ENCODE measurements around the gene LILRA1.
"Not testable (repeated sequence)": the region's sequence is repeated elsewhere in the genome, so short reads cannot be mapped to it uniquely, and the experiment has no call there.

The LILRA1 gene

GRCh38 chr19:54578268-54578667 lies 15.2 kb upstream of the LILRA1 start:
- DNase-seq = not testable (repeated sequence)

- DNase-seq = no peak
Measured at GRCh38 chr19:54586397-54586796, 7.0 kb upstream of the LILRA1 start.

DNA sequence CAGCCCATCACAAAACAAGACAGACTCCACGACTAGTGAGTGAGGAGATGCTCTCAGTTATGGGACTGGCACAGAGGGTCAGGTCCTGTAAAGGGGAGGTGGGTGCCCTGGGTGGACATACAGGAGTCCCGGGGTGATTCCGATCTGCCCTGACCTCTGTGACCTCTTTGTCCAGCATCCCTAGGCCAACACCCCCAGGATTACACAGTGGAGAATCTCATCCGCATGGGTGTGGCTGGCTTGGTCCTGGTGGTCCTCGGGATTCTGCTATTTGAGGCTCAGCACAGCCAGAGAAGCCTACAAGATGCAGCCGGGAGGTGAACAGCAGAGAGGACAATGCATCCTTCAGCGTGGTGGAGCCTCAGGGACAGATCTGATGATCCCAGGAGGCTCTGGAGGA lies 6.4 kb upstream of the LILRA1 start:
- no peak for DNase-seq

DNA sequence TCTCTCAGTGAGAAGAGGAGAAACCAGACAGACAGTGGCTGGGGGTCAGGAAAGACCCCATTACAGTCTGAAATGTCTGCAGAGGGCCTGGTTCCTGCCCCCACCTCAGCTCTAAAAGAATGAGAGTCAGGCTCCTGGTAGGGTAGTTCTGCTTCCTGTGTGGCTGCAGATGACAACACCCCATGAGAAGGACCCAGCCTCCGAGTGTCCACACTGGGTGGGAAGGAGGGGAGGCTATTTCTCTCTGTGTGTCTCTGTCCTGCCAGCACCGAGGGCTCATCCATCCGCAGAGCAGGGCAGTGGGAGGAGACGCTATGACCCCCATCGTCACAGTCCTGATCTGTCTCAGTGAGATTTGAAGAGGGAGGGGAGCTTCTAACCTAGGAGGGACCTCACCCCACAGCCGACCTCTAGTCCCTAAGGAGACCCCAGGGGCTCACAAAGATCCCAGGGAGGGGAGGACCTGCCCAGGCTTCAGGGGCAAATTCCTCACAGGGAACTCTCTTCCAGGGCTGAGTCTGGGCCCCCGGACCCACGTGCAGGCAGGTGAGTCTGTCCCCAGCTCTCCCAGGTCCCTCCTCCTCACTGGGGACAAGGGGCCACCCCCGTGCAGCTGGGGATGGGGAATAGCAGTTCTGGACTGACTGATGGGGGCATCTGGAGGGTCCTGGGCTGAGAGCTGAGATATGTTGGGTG lies 647 bp downstream of the LILRA1 start:
- not testable (repeated sequence) for DNase-seq

- DNase-seq = no peak
Measured at GRCh38 chr19:54594737-54595136, 1.3 kb downstream of the LILRA1 start.

DNA sequence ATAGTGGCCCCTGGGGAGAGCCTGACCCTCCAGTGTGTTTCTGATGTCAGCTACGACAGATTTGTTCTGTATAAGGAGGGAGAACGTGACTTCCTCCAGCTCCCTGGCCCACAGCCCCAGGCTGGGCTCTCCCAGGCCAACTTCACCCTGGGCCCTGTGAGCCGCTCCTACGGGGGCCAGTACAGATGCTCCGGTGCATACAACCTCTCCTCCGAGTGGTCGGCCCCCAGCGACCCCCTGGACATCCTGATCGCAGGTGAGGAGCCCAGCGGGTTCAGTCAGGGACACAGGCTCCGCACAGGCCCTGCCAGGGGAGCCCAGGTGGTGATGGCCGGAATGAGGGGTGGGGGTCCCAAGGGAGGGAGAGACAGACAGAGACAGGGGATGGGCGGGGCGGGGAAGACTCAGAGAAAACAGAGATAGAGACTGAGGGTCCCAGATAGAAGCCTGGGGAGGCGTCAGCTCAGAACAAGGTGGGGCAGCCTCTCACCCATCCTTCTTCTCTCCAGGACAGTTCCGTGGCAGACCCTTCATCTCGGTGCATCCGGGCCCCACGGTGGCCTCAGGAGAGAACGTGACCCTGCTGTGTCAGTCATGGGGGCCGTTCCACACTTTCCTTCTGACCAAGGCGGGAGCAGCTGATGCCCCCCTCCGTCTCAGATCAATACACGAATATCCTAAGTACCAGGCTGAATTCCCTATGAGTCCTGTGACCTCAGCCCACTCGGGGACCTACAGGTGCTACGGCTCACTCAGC lies 2.4 kb downstream of the LILRA1 start:
- DNase-seq = not testable (repeated sequence)

DNA sequence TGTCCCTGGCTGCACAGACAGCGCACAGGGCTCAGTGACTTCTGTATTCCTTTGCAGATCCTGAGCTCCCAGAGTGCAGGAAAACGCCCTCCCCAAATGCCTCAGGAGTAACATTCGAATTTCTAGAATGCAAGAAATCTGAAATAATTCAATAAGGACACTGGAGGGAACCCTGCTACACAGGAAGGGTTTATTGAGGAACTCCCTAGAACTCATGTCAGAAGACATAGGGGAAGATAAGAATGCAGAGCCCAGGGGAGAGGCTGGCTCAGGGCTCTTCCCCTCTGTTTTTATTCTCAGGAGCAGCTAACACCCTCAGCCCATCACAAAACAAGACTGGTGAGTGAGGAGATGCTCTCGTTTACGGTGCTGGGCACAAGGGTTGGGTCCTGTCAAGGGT lies 6.8 kb downstream of the LILRA1 start:
- no peak for DNase-seq

GRCh38 chr19:54606230-54606629 lies 12.8 kb downstream of the LILRA1 start:
- no peak for DNase-seq

- no peak for DNase-seq
Measured at GRCh38 chr19:54606891-54607784, 13.7 kb downstream of the LILRA1 start.

- no peak for DNase-seq
Measured at GRCh38 chr19:54607785-54608150, 14.3 kb downstream of the LILRA1 start.

GRCh38 chr19:54608205-54608604 lies 14.8 kb downstream of the LILRA1 start:
- no peak for DNase-seq

- DNase-seq = no peak
Measured at GRCh38 chr19:54608792-54609191, 15.4 kb downstream of the LILRA1 start.

DNA sequence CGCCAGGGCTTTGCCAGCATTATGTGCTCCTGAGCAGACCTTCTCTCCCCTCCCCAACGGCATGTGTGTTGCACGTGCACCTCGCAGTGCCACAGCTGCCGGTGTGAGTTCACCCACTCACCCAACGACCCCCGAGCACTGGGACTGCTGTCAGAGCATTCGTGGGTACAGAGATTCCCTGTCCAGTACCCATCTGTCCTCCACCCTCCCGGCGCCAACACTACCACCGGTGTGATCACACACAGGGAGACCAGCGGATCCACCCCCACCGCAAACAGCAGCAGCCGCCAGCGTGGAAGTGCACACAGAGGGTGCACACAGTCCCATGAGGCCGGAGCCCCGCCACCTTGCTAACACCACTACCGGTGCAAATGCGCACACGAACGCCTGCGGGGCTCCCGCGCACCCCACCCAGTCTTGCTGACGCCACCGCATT lies 15.9 kb downstream of the LILRA1 start:
- no peak for DNase-seq

DNA sequence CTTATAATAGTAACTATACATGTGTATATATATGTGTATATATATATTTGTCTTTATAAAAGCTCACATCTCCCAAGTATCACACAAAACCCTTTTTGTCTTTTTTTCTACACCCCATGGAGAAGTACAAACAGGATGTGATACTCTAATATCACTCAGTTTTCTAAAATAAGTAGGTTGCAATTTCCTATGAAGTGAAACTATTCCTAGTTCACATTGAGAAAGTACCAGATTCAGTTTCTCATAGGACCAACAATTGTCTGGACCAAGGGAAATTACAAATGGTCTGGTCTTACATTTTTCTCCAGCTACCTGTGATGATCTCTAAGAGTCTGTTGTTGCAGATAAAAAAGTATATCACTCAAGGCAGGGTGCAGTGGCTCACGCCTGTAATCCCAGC lies 19.0 kb downstream of the LILRA1 start:
- no peak for DNase-seq

DNA sequence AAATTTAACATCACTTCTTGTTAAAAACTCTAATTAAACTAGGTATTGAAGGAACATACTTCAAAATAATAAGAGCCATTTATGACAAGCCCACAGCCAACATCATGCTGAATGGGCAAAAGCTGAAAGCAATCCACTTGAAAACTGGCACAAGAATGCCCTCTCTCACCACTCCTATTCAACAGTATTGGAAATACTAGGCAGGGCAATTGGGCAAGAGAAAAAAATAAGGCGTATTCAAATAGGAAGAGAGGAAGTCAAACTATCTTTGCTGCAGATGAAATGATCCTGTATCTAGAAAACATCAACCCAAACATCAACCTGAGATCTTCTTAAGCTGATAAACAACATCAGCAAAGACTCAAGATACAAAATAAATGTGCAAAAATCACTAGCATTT lies 21.3 kb downstream of the LILRA1 start:
- DNase-seq = no peak

DNA sequence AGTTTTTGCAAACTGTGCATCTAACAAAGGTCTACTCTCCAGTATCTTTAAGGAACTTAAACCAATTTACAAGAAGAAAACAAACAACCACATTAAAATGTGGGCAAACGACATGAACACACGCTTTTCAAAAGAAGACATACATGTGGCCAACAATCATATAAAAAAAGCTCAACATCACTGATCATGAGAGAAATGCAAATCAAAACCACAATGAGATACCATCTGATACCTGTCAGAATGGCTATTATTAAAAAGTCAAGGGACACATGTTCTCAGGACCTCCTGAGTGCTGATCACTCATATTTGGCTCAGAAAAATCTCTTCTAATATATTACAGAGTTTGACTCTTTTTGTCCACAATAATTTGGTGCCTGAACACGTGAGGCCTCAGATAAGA lies 22.6 kb downstream of the LILRA1 start:
- no peak for DNase-seq

GRCh38 chr19:54616821-54617560 lies 23.6 kb downstream of the LILRA1 start:
- no peak for DNase-seq

DNA sequence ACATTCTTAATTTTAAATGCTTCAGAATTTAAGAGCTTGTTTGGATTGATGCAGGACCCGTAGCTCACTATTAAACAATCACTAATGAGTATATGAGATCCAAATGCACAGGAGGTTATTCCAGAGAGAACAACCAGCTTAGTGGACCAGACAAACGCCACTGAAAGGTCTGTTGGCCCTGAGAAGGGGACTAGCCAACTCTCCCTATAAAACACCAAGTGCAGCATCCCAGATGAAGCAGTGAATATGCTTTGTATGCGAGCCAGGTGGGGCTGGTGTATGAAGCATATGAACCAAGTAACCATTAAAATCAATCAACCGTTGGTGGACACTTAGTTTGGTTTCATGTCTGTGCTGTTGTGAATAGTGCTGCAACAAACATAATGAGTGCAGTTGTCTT lies 27.0 kb downstream of the LILRA1 start:
- no peak for DNase-seq

GRCh38 chr19:54622431-54622830 lies 29.0 kb downstream of the LILRA1 start:
- DNase-seq = no peak

DNA sequence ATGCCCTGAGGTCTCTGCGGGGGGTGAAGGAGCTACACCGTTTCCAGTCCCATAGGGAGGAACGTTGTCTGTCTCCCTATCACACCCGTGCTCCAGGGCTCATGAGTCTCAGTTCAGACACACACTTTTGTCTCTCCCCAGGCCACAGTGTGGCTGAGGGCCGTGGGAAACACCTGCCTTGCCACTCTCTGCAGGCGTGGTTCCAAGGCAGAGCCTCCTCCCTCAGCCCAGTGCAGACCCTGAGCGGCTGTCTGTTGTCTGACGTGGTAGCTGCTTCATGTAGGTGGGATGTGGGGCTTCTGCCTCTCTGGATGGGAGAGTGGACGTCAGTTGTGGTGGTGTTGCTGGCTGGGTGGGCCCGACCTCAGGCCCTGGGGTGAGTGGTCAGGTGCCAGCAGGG lies 30.8 kb downstream of the LILRA1 start:
- DNase-seq = not testable (repeated sequence)

DNA sequence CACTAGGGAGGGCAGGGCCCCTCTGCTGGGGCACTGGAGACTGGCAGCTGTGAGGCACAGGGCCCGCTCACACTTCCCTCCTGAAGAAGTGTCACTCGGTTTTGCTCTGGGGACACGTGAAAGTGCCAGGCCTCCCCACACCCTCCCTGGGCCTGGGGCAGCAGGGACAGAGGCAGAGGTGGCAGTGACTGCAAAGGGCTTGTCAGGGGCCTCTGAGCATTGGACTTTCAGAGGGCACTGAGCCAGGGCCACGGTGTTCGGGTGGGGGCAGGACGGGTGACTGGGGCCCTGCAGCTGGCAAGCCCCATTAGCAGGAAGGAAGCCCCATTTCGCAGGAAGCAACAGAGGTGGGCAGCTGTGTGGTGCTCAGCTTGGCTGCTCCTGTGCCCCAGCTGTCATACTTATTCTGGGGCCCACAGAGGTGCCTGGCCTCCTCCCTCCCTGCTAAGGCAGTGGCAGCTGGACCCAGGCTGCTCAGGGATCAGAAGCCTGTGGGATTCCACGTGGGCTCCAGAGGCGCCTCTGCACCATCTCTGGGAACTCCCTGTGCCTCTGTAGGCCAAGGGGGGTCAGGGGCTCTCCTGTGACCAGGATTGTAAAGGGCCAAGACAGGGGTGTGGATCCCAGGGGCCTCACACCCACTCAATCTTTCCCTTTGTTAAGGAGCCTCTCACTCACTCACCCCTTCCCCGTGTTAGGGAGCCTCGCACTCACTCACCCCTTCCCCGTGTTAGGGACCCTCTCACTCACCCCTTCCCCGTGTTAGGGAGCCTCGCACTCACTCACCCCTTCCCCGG lies 31.7 kb downstream of the LILRA1 start:
- DNase-seq = not testable (repeated sequence)

DNA sequence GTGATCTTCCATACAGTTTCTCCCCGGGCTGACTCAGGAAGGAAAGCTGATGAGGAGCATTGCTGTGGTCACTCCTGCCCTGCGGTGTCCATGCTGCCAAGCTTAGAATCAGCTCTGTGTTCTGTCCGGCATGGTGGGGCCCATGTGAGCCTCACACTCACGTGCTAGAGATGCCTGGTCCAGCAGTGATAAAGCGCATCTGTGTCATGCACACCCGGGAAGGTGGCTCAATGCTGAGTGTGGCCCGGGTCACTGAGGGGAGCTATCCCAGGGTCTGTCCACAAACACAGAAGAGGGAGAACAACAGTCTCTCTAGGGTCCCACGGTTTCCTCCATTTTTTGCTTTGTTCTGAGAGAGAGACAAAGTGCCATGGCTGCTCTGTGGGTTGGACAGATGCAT lies 33.3 kb downstream of the LILRA1 start:
- no peak for DNase-seq
